Uterus (tissue), 4 donors: ENCODE measurements around the gene CDIP1. TPM values are rescaled to one million over a fixed set of nuclear protein-coding genes. Genes with fewer than 3 reads are reported as not detected.
"Not testable (repeated sequence)": the region's sequence is repeated elsewhere in the genome, so short reads cannot be mapped to it uniquely, and the experiment has no call there.

Experiments used
- DNase-seq, 2 donors: peaks; one replicate each; pipeline ENCODE4 v3.0.0-alpha.2; 2019 to 2020
- H3K27ac ChIP-seq, 2 donors: fragments of 200-600 bp; sonication (generic); 1 replicate in 1 of 2; 2 replicates in 1 of 2; pipeline ENCODE4 v1.5.1; 2016 to 2018
- H3K27me3 ChIP-seq, 2 donors: fragments of 200-600 bp; sonication (generic); one replicate each; pipeline ENCODE4 v1.5.1; 2018 to 2019; ENCODE audit warnings: control low read depth in 1 of 2
- H3K36me3 ChIP-seq, 2 donors: fragments of 200-600 bp; sonication (generic); one replicate each; pipeline ENCODE4 v1.5.1; 2019; ENCODE audit warnings: control low read depth in 1 of 2
- H3K4me1 ChIP-seq, 2 donors: fragments of 200-600 bp; sonication (generic); one replicate each; pipeline ENCODE4 v1.5.1; 2018 to 2019; ENCODE audit warnings: control low read depth in 1 of 2
- H3K4me3 ChIP-seq, 2 donors: fragments of 200-600 bp; sonication (generic); 1 replicate in 1 of 2; 2 replicates in 1 of 2; pipeline ENCODE4 v1.5.1; 2018 to 2019; ENCODE audit warnings: mild to moderate bottlenecking in 1 of 2
- H3K9me3 ChIP-seq, 2 donors: fragments of 200-600 bp; sonication (generic); one replicate each; pipeline ENCODE4 v1.5.1; 2019; ENCODE audit warnings: control low read depth in 1 of 2
- CTCF ChIP-seq, 4 experiments: fragments of 200-600 bp in 2 of 4; fragments of 450-650 bp in 2 of 4; sonication (generic) in 2 of 4; IDR thresholded peaks; one replicate each; pipeline ENCODE4 v1.5.1; 2016 to 2019; ENCODE audit warnings: antibody characterized with exemption in 4 of 4, mild to moderate bottlenecking in 2 of 4, moderate library complexity in 1 of 4
- POLR2A ChIP-seq, 2 donors: fragments of 450-650 bp; IDR thresholded peaks; one replicate each; pipeline ENCODE4 v1.6.1; 2016; ENCODE audit warnings: antibody characterized with exemption in 2 of 2, mild to moderate bottlenecking in 1 of 2, moderate library complexity in 1 of 2
- intact Hi-C: fragments of 100-400 bp; cut with DNase I; formaldehyde crosslinking; loops from one replicate; pipeline ENCODE4 v1.15.1; 2023; ENCODE audit warnings: low total_unique reads
- total RNA-seq, 4 donors: library from RNA; depleted of rRNA in 3 of 4; stranded (reverse); fragments of >200 nt in 3 of 4; gene quantifications; one replicate each; pipeline versions ENCODE4 v1.1.0 to v1.2.4, GENCODE V29; 2014 to 2023
- donor health status: DM: yes; HTN: yes; CAD: no.

CDIP1 gene
- total RNA-seq, 4 donors from 2014 or later = 5.0 to 40.6 (median 11.1) TPM

GRCh38 chr16:4576008-4576407 lies 37.4 kb upstream of the CDIP1 start:
- H3K36me3 ChIP-seq = no peaks in the 10 kb centered on the region
- no peaks in the 10 kb centered on the region for H3K27me3 ChIP-seq
- no peak overlapping the region for H3K4me3 ChIP-seq
- no peak for DNase-seq
- TF ChIP-seq POLR2A (IDR thresholded peaks at IDR 0.05) = no peak
- TF ChIP-seq CTCF (IDR thresholded peaks at IDR 0.05) = no peak
- intact Hi-C loops = no loop called here
- no peak overlapping the region for H3K27ac ChIP-seq
- no peaks in the 10 kb centered on the region for H3K9me3 ChIP-seq
- no peaks in the 10 kb centered on the region for H3K4me1 ChIP-seq

GRCh38 chr16:4574919-4575705 lies 36.5 kb upstream of the CDIP1 start:
- Histone ChIP-seq H3K36me3 (no peaks in the 10 kb centered on the region), H3K4me3 (no peak overlapping the region), H3K27ac (no peak overlapping the region), H3K27me3 (no peaks in the 10 kb centered on the region), H3K9me3 (no peaks in the 10 kb centered on the region), H3K4me1 (no peaks in the 10 kb centered on the region)
- intact Hi-C loops = no loop called here
- TF ChIP-seq CTCF (IDR thresholded peaks at IDR 0.05) (no peak), POLR2A (IDR thresholded peaks at IDR 0.05) (no peak)
- DNase-seq = no peak

- H3K36me3 ChIP-seq, H3K27ac ChIP-seq, H3K4me3 ChIP-seq, H3K4me1 ChIP-seq, H3K27me3 ChIP-seq, DNase-seq, intact Hi-C loops, H3K9me3 ChIP-seq: not testable (repeated sequence)
These were observed 35.4 kb upstream of the CDIP1 start for GRCh38 chr16:4573926-4574325.

- TF ChIP-seq CTCF (IDR thresholded peaks at IDR 0.05) (no peak), POLR2A (IDR thresholded peaks at IDR 0.05) (no peak)
- H3K9me3 ChIP-seq = no peaks in the 10 kb centered on the region
- no peaks in the 10 kb centered on the region for H3K36me3 ChIP-seq
- no peaks in the 10 kb centered on the region for H3K4me1 ChIP-seq
- H3K4me3 ChIP-seq = no peak overlapping the region
- intact Hi-C loops = no loop called here
- DNase-seq = peak in 1 of 2 donors; percentile 39
- no peak overlapping the region for H3K27ac ChIP-seq
- H3K27me3 ChIP-seq = no peaks in the 10 kb centered on the region
These were observed 34.1 kb upstream of the CDIP1 start for GRCh38 chr16:4572715-4573114.

- Histone ChIP-seq H3K36me3 (no peaks in the 10 kb centered on the region), H3K27me3 (no peaks in the 10 kb centered on the region), H3K9me3 (no peaks in the 10 kb centered on the region), H3K4me1 (no peaks in the 10 kb centered on the region), H3K27ac (no peak overlapping the region), H3K4me3 (no peak overlapping the region)
- intact Hi-C loops = no loop called here
- no peak for DNase-seq
- no peak for TF ChIP-seq POLR2A (IDR thresholded peaks at IDR 0.05)
- TF ChIP-seq CTCF (IDR thresholded peaks at IDR 0.05) = no peak
These were observed 32.2 kb upstream of the CDIP1 start for GRCh38 chr16:4570688-4571321.
